Liver (tissue), 9 donors: ENCODE results near the gene PALD1. TPM values are rescaled to one million over a fixed set of nuclear protein-coding genes. Genes with fewer than 3 reads are reported as not detected.

Experiments
- DNase-seq: peaks from one replicate; pipeline ENCODE4 v3.0.0-alpha.2; 2017; ENCODE audit warnings: low spot score
- H3K27ac ChIP-seq, 2 donors: one replicate each; pipeline ENCODE4 v1.7.0; 2013; ENCODE audit warnings: inconsistent platforms in 2 of 2, low read length in 2 of 2, control low read depth in 1 of 2, low read depth in 1 of 2, mild to moderate bottlenecking in 1 of 2
- H3K27me3 ChIP-seq, 4 donors: one replicate each; pipeline versions ENCODE4 v1.6.1 to v1.7.0; 2013; ENCODE audit warnings: low read length in 3 of 4, inconsistent platforms in 1 of 4, mild to moderate bottlenecking in 1 of 4, moderate library complexity in 1 of 4; ENCODE audit not compliant: control insufficient read depth in 4 of 4, insufficient read depth in 4 of 4
- H3K36me3 ChIP-seq, 4 donors: one replicate each; pipeline versions ENCODE4 v1.6.1 to v1.7.0; 2013; ENCODE audit warnings: low read length in 3 of 4, mild to moderate bottlenecking in 3 of 4, low read depth in 1 of 4, moderate library complexity in 1 of 4; ENCODE audit not compliant: control insufficient read depth in 4 of 4, insufficient read depth in 3 of 4
- H3K4me1 ChIP-seq, 4 donors: one replicate each; pipeline versions ENCODE4 v1.6.1 to v1.7.0; 2013; ENCODE audit warnings: low read length in 3 of 4, mild to moderate bottlenecking in 3 of 4, moderate library complexity in 1 of 4; ENCODE audit not compliant: control insufficient read depth in 4 of 4, insufficient read depth in 4 of 4
- H3K4me3 ChIP-seq, 3 donors: one replicate each; pipeline versions ENCODE4 v1.6.1 to v1.7.0; 2013; ENCODE audit warnings: low read length in 3 of 3, control low read depth in 1 of 3, low read depth in 1 of 3, mild to moderate bottlenecking in 1 of 3
- H3K9ac ChIP-seq, 2 donors: one replicate each; pipeline ENCODE4 v1.7.0; 2013; ENCODE audit warnings: low read length in 2 of 2, mild to moderate bottlenecking in 2 of 2, moderate library complexity in 2 of 2, control low read depth in 1 of 2, low read depth in 1 of 2
- H3K9me3 ChIP-seq, 4 donors: one replicate each; pipeline versions ENCODE4 v1.6.1 to v1.7.0; 2013; ENCODE audit warnings: low read length in 3 of 4; ENCODE audit not compliant: control insufficient read depth in 4 of 4
- EGR1 ChIP-seq, 2 donors: IDR thresholded peaks; 2 replicates each; pipeline ENCODE4 v1.6.1; 2016 to 2018; ENCODE audit warnings: antibody characterized with exemption in 2 of 2, low read depth in 2 of 2
- FOXA1 ChIP-seq: IDR thresholded peaks from 2 replicates; pipeline ENCODE4 v1.6.1; 2016; ENCODE audit warnings: antibody characterized with exemption
- FOXA2 ChIP-seq: IDR thresholded peaks from 2 replicates; pipeline ENCODE4 v1.6.1; 2016; ENCODE audit warnings: antibody characterized with exemption
- GABPA ChIP-seq, 2 donors: IDR thresholded peaks in 1 of 2; conservative IDR thresholded peaks in 1 of 2; 2 replicates each; pipeline ENCODE4 v1.6.1; 2016; ENCODE audit warnings: antibody characterized with exemption in 2 of 2, mild to moderate bottlenecking in 1 of 2, moderate library complexity in 1 of 2
- HNF4A ChIP-seq, 2 donors: conservative IDR thresholded peaks; 2 replicates each; pipeline ENCODE4 v1.6.1; 2016; ENCODE audit warnings: antibody characterized with exemption in 2 of 2, mild to moderate bottlenecking in 2 of 2
- HNF4G ChIP-seq: IDR thresholded peaks from 2 replicates; pipeline ENCODE4 v1.6.1; 2016; ENCODE audit warnings: antibody characterized with exemption
- JUND ChIP-seq, 2 donors: IDR thresholded peaks; 2 replicates each; pipeline ENCODE4 v1.6.1; 2016; ENCODE audit warnings: antibody characterized with exemption in 2 of 2
- NR2F2 ChIP-seq: IDR thresholded peaks from 2 replicates; pipeline ENCODE4 v1.6.1; 2016; ENCODE audit warnings: antibody characterized with exemption
- RAD21 ChIP-seq, 2 donors: IDR thresholded peaks; 2 replicates each; pipeline ENCODE4 v1.6.1; 2016; ENCODE audit warnings: antibody characterized with exemption in 2 of 2, mild to moderate bottlenecking in 2 of 2
- RXRA ChIP-seq, 2 donors: IDR thresholded peaks; 2 replicates each; pipeline ENCODE4 v1.6.1; 2017 to 2018; ENCODE audit warnings: antibody characterized with exemption in 2 of 2, mild to moderate bottlenecking in 1 of 2
- SP1 ChIP-seq: IDR thresholded peaks from 2 replicates; pipeline ENCODE4 v1.6.1; 2018; ENCODE audit warnings: antibody characterized with exemption, mild to moderate bottlenecking
- TAF1 ChIP-seq: conservative IDR thresholded peaks from 2 replicates; pipeline ENCODE4 v1.6.1; 2016; ENCODE audit warnings: antibody characterized with exemption, mild to moderate bottlenecking
- YY1 ChIP-seq: IDR thresholded peaks from 2 replicates; pipeline ENCODE4 v1.6.1; 2016; ENCODE audit warnings: antibody characterized with exemption, mild to moderate bottlenecking
- WGBS: extraction: QIAGEN DNeasy Blood & Tissue Kit; methylation state at CpG from one replicate; pipeline ENCODE4 v1.1.7; 2013; 5-methylcytosine and 5-hydroxymethylcytosine counted together
- polyA plus RNA-seq, 2 donors: library from polyadenylated mRNA; stranded (reverse) in 1 of 2; unstranded in 1 of 2; fragments of 200-250 nt in 1 of 2; fragments of >200 nt in 1 of 2; fragmentation: Nextera tagmentation in 1 of 2; extraction: Ambion mirVana in 1 of 2; gene quantifications; one replicate each; pipeline versions ENCODE4 v1.2.1 to v1.2.3, GENCODE V29; 2013 to 2015
- total RNA-seq, 2 donors: library from RNA; depleted of rRNA; stranded (reverse); fragments of >200 nt; gene quantifications; one replicate each; pipeline ENCODE4 v1.2.3, GENCODE V29; 2014
- TF ChIP-seq, protein P1 (sequence below): IDR thresholded peaks from 2 replicates; pipeline ENCODE4 v1.6.1; 2016; ENCODE audit warnings: antibody characterized with exemption, mild to moderate bottlenecking
- TF ChIP-seq, protein P2 (sequence below): IDR thresholded peaks from 2 replicates; pipeline ENCODE4 v1.6.1; 2016; ENCODE audit warnings: antibody characterized with exemption
- TF ChIP-seq, protein P3 (sequence below): IDR thresholded peaks from 2 replicates; pipeline ENCODE4 v1.6.1; 2016; ENCODE audit warnings: antibody characterized with exemption
- TF ChIP-seq, protein P4 (sequence below): fragments of 150-350 bp; IDR thresholded peaks from 2 replicates; pipeline ENCODE4 v1.5.1; 2017; ENCODE audit warnings: improper control_type of control experiment, low read depth, low read length; ENCODE audit not compliant: missing input control
- TF ChIP-seq, protein P5 (sequence below): IDR thresholded peaks from 2 replicates; pipeline ENCODE4 v1.6.1; 2016; ENCODE audit warnings: antibody characterized with exemption
- donor health status: healthy.
- donor health status: healthy.
- donor health status: healthy.
- donor health status: healthy.
- donor health status: healthy.

PALD1 gene
- total and polyA plus RNA-seq, 4 donors = 0.72 to 4.2 (median 1.4) TPM

DNA sequence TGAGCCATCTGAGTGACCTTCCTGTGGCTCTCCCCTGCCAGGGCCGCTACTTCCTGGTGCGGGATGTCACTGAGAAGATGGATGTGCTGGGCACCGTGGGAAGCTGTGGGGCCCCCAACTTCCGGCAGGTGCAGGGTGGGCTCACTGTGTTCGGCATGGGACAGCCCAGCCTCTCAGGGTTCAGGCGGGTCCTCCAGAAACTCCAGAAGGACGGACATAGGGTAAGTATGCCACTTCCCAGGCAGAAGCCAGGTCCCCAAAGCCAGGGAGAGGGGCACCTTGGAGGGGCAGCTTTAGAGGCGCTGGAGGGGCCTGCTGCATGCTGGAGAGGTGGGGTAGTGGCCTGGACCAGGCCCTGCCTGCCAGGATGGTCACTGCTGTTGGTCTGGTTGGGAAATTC is 51.3 kb downstream of the PALD1 start:
- no peak for TF ChIP-seq GABPA (IDR thresholded peaks at IDR 0.05 in 1 of 2, conservative IDR thresholded peaks at IDR 0.05 in 1 of 2)
- TF ChIP-seq TAF1 = no peak
- TF ChIP-seq JUND (IDR thresholded peaks at IDR 0.05) = no peak
- no peak for TF ChIP-seq RXRA (IDR thresholded peaks at IDR 0.05)
- TF ChIP-seq YY1 = no peak
- TF ChIP-seq RAD21 (IDR thresholded peaks at IDR 0.05) = no peak
- TF ChIP-seq, protein P1, sequence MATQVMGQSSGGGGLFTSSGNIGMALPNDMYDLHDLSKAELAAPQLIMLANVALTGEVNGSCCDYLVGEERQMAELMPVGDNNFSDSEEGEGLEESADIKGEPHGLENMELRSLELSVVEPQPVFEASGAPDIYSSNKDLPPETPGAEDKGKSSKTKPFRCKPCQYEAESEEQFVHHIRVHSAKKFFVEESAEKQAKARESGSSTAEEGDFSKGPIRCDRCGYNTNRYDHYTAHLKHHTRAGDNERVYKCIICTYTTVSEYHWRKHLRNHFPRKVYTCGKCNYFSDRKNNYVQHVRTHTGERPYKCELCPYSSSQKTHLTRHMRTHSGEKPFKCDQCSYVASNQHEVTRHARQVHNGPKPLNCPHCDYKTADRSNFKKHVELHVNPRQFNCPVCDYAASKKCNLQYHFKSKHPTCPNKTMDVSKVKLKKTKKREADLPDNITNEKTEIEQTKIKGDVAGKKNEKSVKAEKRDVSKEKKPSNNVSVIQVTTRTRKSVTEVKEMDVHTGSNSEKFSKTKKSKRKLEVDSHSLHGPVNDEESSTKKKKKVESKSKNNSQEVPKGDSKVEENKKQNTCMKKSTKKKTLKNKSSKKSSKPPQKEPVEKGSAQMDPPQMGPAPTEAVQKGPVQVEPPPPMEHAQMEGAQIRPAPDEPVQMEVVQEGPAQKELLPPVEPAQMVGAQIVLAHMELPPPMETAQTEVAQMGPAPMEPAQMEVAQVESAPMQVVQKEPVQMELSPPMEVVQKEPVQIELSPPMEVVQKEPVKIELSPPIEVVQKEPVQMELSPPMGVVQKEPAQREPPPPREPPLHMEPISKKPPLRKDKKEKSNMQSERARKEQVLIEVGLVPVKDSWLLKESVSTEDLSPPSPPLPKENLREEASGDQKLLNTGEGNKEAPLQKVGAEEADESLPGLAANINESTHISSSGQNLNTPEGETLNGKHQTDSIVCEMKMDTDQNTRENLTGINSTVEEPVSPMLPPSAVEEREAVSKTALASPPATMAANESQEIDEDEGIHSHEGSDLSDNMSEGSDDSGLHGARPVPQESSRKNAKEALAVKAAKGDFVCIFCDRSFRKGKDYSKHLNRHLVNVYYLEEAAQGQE = no peak
- TF ChIP-seq NR2F2 = no peak
- TF ChIP-seq HNF4A (conservative IDR thresholded peaks at IDR 0.05) = no peak
- Histone ChIP-seq H3K27ac (no peak overlapping the region), H3K9me3 (no peaks in the 10 kb centered on the region), H3K36me3 (no peaks in the 10 kb centered on the region), H3K4me3 (no peak overlapping the region), H3K27me3 (no peaks in the 10 kb centered on the region), H3K4me1 (no peaks in the 10 kb centered on the region), H3K9ac (no peak overlapping the region)
- no peak for DNase-seq
- WGBS = 88% methylated on average over 8 of the region's 8 CpGs

DNA sequence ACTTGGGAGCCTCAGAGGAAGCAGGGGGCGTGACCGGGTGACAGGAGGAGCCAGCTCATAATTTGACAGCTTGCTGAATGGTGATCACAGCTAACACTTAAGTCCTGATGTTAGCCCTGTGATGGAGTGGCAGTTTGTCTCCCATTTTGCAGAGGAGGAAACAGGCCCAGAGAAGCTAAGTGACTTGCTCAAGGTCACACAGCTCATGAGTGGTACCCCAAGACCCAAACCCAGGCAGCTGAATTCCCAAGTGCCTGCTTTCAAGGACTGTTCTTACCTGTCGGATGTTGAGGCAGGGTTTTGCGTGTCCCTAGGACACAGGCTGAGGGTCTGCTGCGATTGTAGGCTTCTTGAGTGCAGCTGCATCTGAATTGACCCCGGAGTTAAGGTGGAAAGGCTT is 51.7 kb downstream of the PALD1 start:
- DNase-seq = no peak
- H3K4me1 ChIP-seq = no peaks in the 10 kb centered on the region
- 98% methylated on average over 6 of the region's 6 CpGs for whole genome bisulfite sequencing
- H3K27ac ChIP-seq = no peak overlapping the region
- no peaks in the 10 kb centered on the region for H3K27me3 ChIP-seq
- H3K9ac ChIP-seq = no peak overlapping the region
- TF ChIP-seq SP1 (no peak), RAD21 (IDR thresholded peaks at IDR 0.05) (no peak), HNF4A (conservative IDR thresholded peaks at IDR 0.05) (no peak), FOXA2 (no peak), NR2F2 (no peak), EGR1 (IDR thresholded peaks at IDR 0.05; ENCODE audit: low read depth in 2 of 2) (no peak), JUND (IDR thresholded peaks at IDR 0.05) (no peak), FOXA1 (no peak), TAF1 (no peak), RXRA (IDR thresholded peaks at IDR 0.05) (no peak), HNF4G (no peak), YY1 (no peak)
- TF ChIP-seq, protein P1 = no peak
- TF ChIP-seq, protein P2, sequence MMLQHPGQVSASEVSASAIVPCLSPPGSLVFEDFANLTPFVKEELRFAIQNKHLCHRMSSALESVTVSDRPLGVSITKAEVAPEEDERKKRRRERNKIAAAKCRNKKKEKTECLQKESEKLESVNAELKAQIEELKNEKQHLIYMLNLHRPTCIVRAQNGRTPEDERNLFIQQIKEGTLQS = no peak
- TF ChIP-seq, protein P3, sequence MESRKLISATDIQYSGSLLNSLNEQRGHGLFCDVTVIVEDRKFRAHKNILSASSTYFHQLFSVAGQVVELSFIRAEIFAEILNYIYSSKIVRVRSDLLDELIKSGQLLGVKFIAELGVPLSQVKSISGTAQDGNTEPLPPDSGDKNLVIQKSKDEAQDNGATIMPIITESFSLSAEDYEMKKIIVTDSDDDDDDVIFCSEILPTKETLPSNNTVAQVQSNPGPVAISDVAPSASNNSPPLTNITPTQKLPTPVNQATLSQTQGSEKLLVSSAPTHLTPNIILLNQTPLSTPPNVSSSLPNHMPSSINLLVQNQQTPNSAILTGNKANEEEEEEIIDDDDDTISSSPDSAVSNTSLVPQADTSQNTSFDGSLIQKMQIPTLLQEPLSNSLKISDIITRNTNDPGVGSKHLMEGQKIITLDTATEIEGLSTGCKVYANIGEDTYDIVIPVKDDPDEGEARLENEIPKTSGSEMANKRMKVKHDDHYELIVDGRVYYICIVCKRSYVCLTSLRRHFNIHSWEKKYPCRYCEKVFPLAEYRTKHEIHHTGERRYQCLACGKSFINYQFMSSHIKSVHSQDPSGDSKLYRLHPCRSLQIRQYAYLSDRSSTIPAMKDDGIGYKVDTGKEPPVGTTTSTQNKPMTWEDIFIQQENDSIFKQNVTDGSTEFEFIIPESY = no peak
- TF ChIP-seq, protein P4, sequence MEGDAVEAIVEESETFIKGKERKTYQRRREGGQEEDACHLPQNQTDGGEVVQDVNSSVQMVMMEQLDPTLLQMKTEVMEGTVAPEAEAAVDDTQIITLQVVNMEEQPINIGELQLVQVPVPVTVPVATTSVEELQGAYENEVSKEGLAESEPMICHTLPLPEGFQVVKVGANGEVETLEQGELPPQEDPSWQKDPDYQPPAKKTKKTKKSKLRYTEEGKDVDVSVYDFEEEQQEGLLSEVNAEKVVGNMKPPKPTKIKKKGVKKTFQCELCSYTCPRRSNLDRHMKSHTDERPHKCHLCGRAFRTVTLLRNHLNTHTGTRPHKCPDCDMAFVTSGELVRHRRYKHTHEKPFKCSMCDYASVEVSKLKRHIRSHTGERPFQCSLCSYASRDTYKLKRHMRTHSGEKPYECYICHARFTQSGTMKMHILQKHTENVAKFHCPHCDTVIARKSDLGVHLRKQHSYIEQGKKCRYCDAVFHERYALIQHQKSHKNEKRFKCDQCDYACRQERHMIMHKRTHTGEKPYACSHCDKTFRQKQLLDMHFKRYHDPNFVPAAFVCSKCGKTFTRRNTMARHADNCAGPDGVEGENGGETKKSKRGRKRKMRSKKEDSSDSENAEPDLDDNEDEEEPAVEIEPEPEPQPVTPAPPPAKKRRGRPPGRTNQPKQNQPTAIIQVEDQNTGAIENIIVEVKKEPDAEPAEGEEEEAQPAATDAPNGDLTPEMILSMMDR = no peak
- TF ChIP-seq, protein P5, sequence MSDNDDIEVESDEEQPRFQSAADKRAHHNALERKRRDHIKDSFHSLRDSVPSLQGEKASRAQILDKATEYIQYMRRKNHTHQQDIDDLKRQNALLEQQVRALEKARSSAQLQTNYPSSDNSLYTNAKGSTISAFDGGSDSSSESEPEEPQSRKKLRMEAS = no peak
- no peaks in the 10 kb centered on the region for H3K36me3 ChIP-seq
- H3K9me3 ChIP-seq = no peaks in the 10 kb centered on the region
- no peak overlapping the region for H3K4me3 ChIP-seq
